Mesendoderm (in vitro differentiated cells): ENCODE results near the gene C22orf15.

ENCODE experiments used
- DNase-seq: peaks from one replicate; pipeline ENCODE4 v3.0.0; 2013
- H2AK5ac ChIP-seq: 2 replicates; pipeline ENCODE4 v1.6.1; 2013; ENCODE audit warnings: low read length, inconsistent platforms
- H2BK120ac ChIP-seq: 2 replicates; pipeline ENCODE4 v1.6.1; 2013; ENCODE audit warnings: low read depth, mild to moderate bottlenecking, low read length, moderate library complexity, mixed read lengths
- H2BK15ac ChIP-seq: replicated peaks from 2 replicates; pipeline ENCODE4 v1.6.1; 2013; ENCODE audit warnings: low read depth, mild to moderate bottlenecking, moderate library complexity
- H2BK5ac ChIP-seq: 2 replicates; pipeline ENCODE4 v1.6.1; 2013; ENCODE audit warnings: low read length, inconsistent platforms
- H3K18ac ChIP-seq: 2 replicates; pipeline ENCODE4 v1.6.1; 2013; ENCODE audit warnings: mild to moderate bottlenecking, low read length, mixed read lengths
- H3K23ac ChIP-seq: one replicate; pipeline ENCODE4 v1.6.1; 2013; ENCODE audit warnings: low read length
- H3K27ac ChIP-seq: 2 replicates; pipeline ENCODE4 v1.5.1; 2013; ENCODE audit warnings: low read depth, mild to moderate bottlenecking, inconsistent platforms, low read length, moderate library complexity
- H3K27me3 ChIP-seq: 2 replicates; pipeline ENCODE4 v1.6.1; 2013; ENCODE audit warnings: low read length, control low read depth, mild to moderate bottlenecking, inconsistent platforms; ENCODE audit not compliant: insufficient read depth, poor library complexity
- H3K36me3 ChIP-seq: 2 replicates; pipeline ENCODE4 v1.6.1; 2013; ENCODE audit warnings: low read length, inconsistent platforms; ENCODE audit not compliant: control insufficient read depth, insufficient read depth
- H3K4ac ChIP-seq: one replicate; pipeline ENCODE4 v1.6.1; 2013; ENCODE audit warnings: low read depth, mild to moderate bottlenecking, low read length, moderate library complexity
- H3K4me1 ChIP-seq: 2 replicates; pipeline ENCODE4 v1.6.1; 2013; ENCODE audit warnings: low read depth, low read length, inconsistent platforms; ENCODE audit not compliant: control insufficient read depth
- H3K4me2 ChIP-seq: 2 replicates; pipeline ENCODE4 v1.6.1; 2013; ENCODE audit warnings: low read length
- H3K4me3 ChIP-seq: 2 replicates; pipeline ENCODE4 v1.5.1; 2013; ENCODE audit warnings: mild to moderate bottlenecking, low read length
- H3K56ac ChIP-seq: one replicate; pipeline ENCODE4 v1.6.1; 2013; ENCODE audit warnings: low read length
- H3K79me1 ChIP-seq: 2 replicates; pipeline ENCODE4 v1.6.1; 2013; ENCODE audit warnings: low read length, inconsistent platforms
- H3K79me2 ChIP-seq: 2 replicates; pipeline ENCODE4 v1.6.1; 2013; ENCODE audit warnings: mild to moderate bottlenecking, low read length; ENCODE audit not compliant: control insufficient read depth, insufficient read depth
- H3K9ac ChIP-seq: 2 replicates; pipeline ENCODE4 v1.6.1; 2013; ENCODE audit warnings: low read length, inconsistent platforms
- H4K5ac ChIP-seq: one replicate; pipeline ENCODE4 v1.6.1; 2013; ENCODE audit warnings: low read length
- H4K8ac ChIP-seq: one replicate; pipeline ENCODE4 v1.6.1; 2013; ENCODE audit warnings: low read depth, mild to moderate bottlenecking, control low read depth, low read length, moderate library complexity
- WGBS: extraction: QIAGEN DNeasy Blood & Tissue Kit; methylation state at CpG from one replicate; pipeline ENCODE4 v1.1.7; 2013; ENCODE audit warnings: low lambda C conversion rate, missing lambda C conversion rate; ENCODE audit not compliant: insufficient coverage; ENCODE audit errors: extremely low coverage; 5-methylcytosine and 5-hydroxymethylcytosine counted together

Gene C22orf15

GRCh38 chr22:23781511-23782183 is 18.9 kb downstream of the C22orf15 start:
- no peak overlapping the region for H3K9ac ChIP-seq
- no peak overlapping the region for H2AK5ac ChIP-seq
- no peak overlapping the region for H3K4ac ChIP-seq
- H3K4me2 ChIP-seq, result no peak overlapping the region
- H3K18ac ChIP-seq, result no peak overlapping the region
- no CpG with 5 or more reads among the region's 14 CpGs for WGBS
- no peak overlapping the region for H2BK120ac ChIP-seq
- no peak overlapping the region for H3K4me3 ChIP-seq
- H2BK15ac ChIP-seq, result no peak overlapping the region
- H3K36me3 ChIP-seq, result no peaks in the 10 kb centered on the region
- H3K56ac ChIP-seq, result no peak overlapping the region
- DNase-seq, result no peak
- H3K79me1 ChIP-seq, result no peaks in the 10 kb centered on the region
- no peak overlapping the region for H3K27ac ChIP-seq
- H3K79me2 ChIP-seq, result no peaks in the 10 kb centered on the region
- no peaks in the 10 kb centered on the region for H3K27me3 ChIP-seq
- H2BK5ac ChIP-seq, result no peak overlapping the region
- no peak overlapping the region for H3K23ac ChIP-seq
- H4K8ac ChIP-seq, result no peak overlapping the region
- H4K5ac ChIP-seq, result no peak overlapping the region
- peaks cover 2% of the 10 kb centered on the region for H3K4me1 ChIP-seq

- no CpG with 5 or more reads among the region's 16 CpGs for WGBS
- Histone ChIP-seq H3K56ac (no peak overlapping the region), H3K18ac (no peak overlapping the region), H3K27me3 (no peaks in the 10 kb centered on the region), H3K36me3 (no peaks in the 10 kb centered on the region), H3K79me1 (no peaks in the 10 kb centered on the region), H4K5ac (no peak overlapping the region), H2BK5ac (no peak overlapping the region), H3K79me2 (no peaks in the 10 kb centered on the region), H3K4ac (no peak overlapping the region), H3K23ac (no peak overlapping the region), H3K4me3 (no peak overlapping the region), H3K27ac (no peak overlapping the region), H2BK120ac (no peak overlapping the region), H2AK5ac (no peak overlapping the region), H3K4me1 (peaks cover 2% of the 10 kb centered on the region), H3K9ac (no peak overlapping the region), H4K8ac (no peak overlapping the region), H3K4me2 (no peak overlapping the region), H2BK15ac (no peak overlapping the region)
- no peak for DNase-seq
These were observed 19.5 kb downstream of the C22orf15 start for GRCh38 chr22:23782252-23782651.

- H2BK5ac ChIP-seq, result no peak overlapping the region
- no peak overlapping the region for H3K27ac ChIP-seq
- H3K4me1 ChIP-seq, result peaks cover 2% of the 10 kb centered on the region
- no peak overlapping the region for H3K9ac ChIP-seq
- H4K8ac ChIP-seq, result no peak overlapping the region
- peaks cover 3% of the 10 kb centered on the region for H3K79me1 ChIP-seq
- H3K36me3 ChIP-seq, result no peaks in the 10 kb centered on the region
- H3K4me3 ChIP-seq, result no peak overlapping the region
- peaks cover 4% of the 10 kb centered on the region for H3K79me2 ChIP-seq
- no peak overlapping the region for H4K5ac ChIP-seq
- H2BK15ac ChIP-seq, result no peak overlapping the region
- no peaks in the 10 kb centered on the region for H3K27me3 ChIP-seq
- no peak overlapping the region for H2AK5ac ChIP-seq
- H3K56ac ChIP-seq, result no peak overlapping the region
- no peak for DNase-seq
- H2BK120ac ChIP-seq, result no peak overlapping the region
- no peak overlapping the region for H3K4me2 ChIP-seq
- WGBS, result no CpG with 5 or more reads among the region's 1 CpG
- no peak overlapping the region for H3K18ac ChIP-seq
- no peak overlapping the region for H3K4ac ChIP-seq
- no peak overlapping the region for H3K23ac ChIP-seq
These were observed 19.9 kb downstream of the C22orf15 start for GRCh38 chr22:23782703-23783102.

GRCh38 chr22:23783265-23784150 is 20.7 kb downstream of the C22orf15 start:
- WGBS, result no CpG with 5 or more reads among the region's 15 CpGs
- Histone ChIP-seq H2BK120ac (no peak overlapping the region), H3K79me1 (peaks cover 6% of the 10 kb centered on the region), H3K56ac (no peak overlapping the region), H3K9ac (no peak overlapping the region), H3K79me2 (peaks cover 12% of the 10 kb centered on the region), H4K8ac (no peak overlapping the region), H3K23ac (no peak overlapping the region), H3K4ac (no peak overlapping the region), H3K4me2 (no peak overlapping the region), H2BK15ac (no peak overlapping the region), H3K27ac (no peak overlapping the region), H4K5ac (no peak overlapping the region), H3K36me3 (no peaks in the 10 kb centered on the region), H3K4me3 (no peak overlapping the region), H3K4me1 (peaks cover 2% of the 10 kb centered on the region), H2BK5ac (no peak overlapping the region), H3K18ac (no peak overlapping the region), H2AK5ac (no peak overlapping the region), H3K27me3 (no peaks in the 10 kb centered on the region)
- no peak for DNase-seq

- Histone ChIP-seq H3K4me1 (peaks cover 3% of the 10 kb centered on the region), H3K27ac (no peak overlapping the region), H2BK120ac (no peak overlapping the region), H3K36me3 (no peaks in the 10 kb centered on the region), H3K4me3 (no peak overlapping the region), H2AK5ac (no peak overlapping the region), H4K8ac (no peak overlapping the region), H4K5ac (no peak overlapping the region), H3K56ac (no peak overlapping the region), H3K4me2 (no peak overlapping the region), H3K4ac (no peak overlapping the region), H3K79me2 (peaks cover 18% of the 10 kb centered on the region), H3K18ac (no peak overlapping the region), H3K79me1 (peaks cover 10% of the 10 kb centered on the region), H3K23ac (no peak overlapping the region), H3K9ac (no peak overlapping the region), H3K27me3 (no peaks in the 10 kb centered on the region), H2BK5ac (no peak overlapping the region), H2BK15ac (no peak overlapping the region)
- no CpG with 5 or more reads among the region's 8 CpGs for WGBS
- DNase-seq, result no peak
These were observed 21.5 kb downstream of the C22orf15 start for GRCh38 chr22:23784215-23784732.
